ENCODE data around the gene PTPRE.

PTPRE gene

DNA sequence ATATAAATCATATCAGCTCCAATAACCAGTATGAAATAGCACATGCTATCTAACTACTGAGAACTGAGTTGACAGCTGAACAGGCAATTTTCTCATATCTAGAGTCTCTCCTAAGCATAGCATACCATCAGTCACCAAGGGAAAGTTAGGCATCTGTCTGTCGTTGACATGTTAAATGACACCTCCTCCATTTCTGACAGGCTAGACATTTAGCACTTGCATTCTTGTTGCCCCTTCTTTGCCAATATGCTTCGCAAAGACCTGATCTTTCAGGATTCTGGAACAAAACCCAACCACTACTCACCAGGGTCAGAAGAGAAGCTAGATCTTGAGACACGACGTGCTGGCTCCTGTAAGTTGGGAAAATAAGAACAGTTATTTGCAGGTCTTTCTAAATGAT lies 209.3 kb downstream of the PTPRE start:
- TF ChIP-seq, protein P1, sequence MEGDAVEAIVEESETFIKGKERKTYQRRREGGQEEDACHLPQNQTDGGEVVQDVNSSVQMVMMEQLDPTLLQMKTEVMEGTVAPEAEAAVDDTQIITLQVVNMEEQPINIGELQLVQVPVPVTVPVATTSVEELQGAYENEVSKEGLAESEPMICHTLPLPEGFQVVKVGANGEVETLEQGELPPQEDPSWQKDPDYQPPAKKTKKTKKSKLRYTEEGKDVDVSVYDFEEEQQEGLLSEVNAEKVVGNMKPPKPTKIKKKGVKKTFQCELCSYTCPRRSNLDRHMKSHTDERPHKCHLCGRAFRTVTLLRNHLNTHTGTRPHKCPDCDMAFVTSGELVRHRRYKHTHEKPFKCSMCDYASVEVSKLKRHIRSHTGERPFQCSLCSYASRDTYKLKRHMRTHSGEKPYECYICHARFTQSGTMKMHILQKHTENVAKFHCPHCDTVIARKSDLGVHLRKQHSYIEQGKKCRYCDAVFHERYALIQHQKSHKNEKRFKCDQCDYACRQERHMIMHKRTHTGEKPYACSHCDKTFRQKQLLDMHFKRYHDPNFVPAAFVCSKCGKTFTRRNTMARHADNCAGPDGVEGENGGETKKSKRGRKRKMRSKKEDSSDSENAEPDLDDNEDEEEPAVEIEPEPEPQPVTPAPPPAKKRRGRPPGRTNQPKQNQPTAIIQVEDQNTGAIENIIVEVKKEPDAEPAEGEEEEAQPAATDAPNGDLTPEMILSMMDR (IDR thresholded peaks at IDR 0.05; ENCODE audit: low read depth, low read length, poor library complexity, severe bottlenecking): no peak
- TF ChIP-seq EZH2phosphoT487 (IDR thresholded peaks at IDR 0.05; ENCODE audit: borderline replicate concordance, low read length): no peak
- peaks cover 27% of the 10 kb centered on the region; the same call in 1 of the 2 replicates for H4K20me1 ChIP-seq (ENCODE audit: control insufficient read depth, insufficient read depth, low read depth, low read length)

DNA sequence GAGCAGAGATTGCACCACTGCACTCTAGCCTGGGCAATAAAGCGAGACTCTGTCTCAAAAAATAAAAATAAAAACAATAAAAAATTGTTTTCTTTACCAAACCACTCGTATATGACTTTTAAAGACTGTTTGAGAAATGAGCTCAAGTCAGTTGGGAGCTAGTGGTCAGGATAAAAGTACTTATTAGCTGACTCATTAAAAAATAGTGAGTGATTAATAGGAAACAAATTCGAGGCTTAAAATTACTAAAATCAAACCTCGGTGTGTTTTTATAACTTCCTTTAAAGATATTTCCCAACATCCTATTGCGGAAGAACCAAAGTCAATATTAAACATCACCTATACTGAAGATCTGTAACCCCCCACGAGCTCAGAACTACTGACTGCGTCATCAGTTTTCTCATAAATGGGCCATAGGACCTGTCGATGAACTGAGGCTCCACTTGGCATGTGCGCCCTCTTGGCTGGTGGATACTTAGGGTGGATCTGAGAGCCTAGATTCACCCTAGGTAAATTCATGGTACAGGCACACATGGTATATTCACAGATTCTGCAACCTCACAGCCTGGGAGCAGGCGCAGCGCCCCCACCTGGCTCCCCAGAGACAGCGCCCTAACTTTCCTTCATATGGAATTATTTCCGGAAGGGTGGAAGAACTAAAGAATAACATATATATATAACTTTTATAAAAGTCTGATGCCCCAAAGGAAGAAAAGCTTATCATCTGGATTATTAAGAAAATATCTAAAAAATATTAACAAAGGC lies 210.1 kb downstream of the PTPRE start:
- Histone ChIP-seq H3K36me3 (ENCODE audit: control insufficient read depth, low read length) (peaks cover 95% of the 10 kb centered on the region), H3K27me3 (ENCODE audit: control insufficient read depth, low read length) (no peaks in the 10 kb centered on the region), H3F3A (ENCODE audit: control insufficient read depth, insufficient read depth) (0 out of 2 replicates have a peak, but pooled peaks cover 3% of the 10 kb centered on the region), H3K4me2 (ENCODE audit: low read length) (no peak overlapping the region), H3K9me3 (ENCODE audit: control insufficient read depth, insufficient read depth, low read length) (no peaks in the 10 kb centered on the region), H3K4me1 (ENCODE audit: control insufficient read depth, low read length) (no peaks in the 10 kb centered on the region), H4K20me1 (ENCODE audit: control insufficient read depth, insufficient read depth, low read depth, low read length) (peaks cover 27% of the 10 kb centered on the region; the same call in 1 of the 2 replicates), H3K27ac (ENCODE audit: low read depth, low read length) (no peak overlapping the region), H3K4me3 (ENCODE audit: low read length) (no peak overlapping the region), H3K9me2 (replicated peaks; ENCODE audit: control insufficient read depth, low read length) (no peaks in the 10 kb centered on the region), H3K79me2 (ENCODE audit: control insufficient read depth, low read length) (peaks cover 84% of the 10 kb centered on the region)
- TF ChIP-seq, protein P1 (IDR thresholded peaks at IDR 0.05; ENCODE audit: low read depth, low read length, poor library complexity, severe bottlenecking): peak; percentile 36
- TF ChIP-seq EZH2phosphoT487 (IDR thresholded peaks at IDR 0.05; ENCODE audit: borderline replicate concordance, low read length): no peak

More for the DNA sequence above, 209.3 kb downstream of the PTPRE start:
- Histone ChIP-seq H3K27ac (ENCODE audit: low read depth, low read length) (no peak overlapping the region), H3K4me1 (ENCODE audit: control insufficient read depth, low read length) (no peaks in the 10 kb centered on the region), H3F3A (ENCODE audit: control insufficient read depth, insufficient read depth) (0 out of 2 replicates have a peak, but pooled peaks cover 3% of the 10 kb centered on the region), H3K9me3 (ENCODE audit: control insufficient read depth, insufficient read depth, low read length) (no peaks in the 10 kb centered on the region), H3K4me3 (ENCODE audit: low read length) (no peak overlapping the region), H3K9me2 (replicated peaks; ENCODE audit: control insufficient read depth, low read length) (no peaks in the 10 kb centered on the region), H3K79me2 (ENCODE audit: control insufficient read depth, low read length) (peaks cover 78% of the 10 kb centered on the region), H3K36me3 (ENCODE audit: control insufficient read depth, low read length) (peaks cover 98% of the 10 kb centered on the region), H3K4me2 (ENCODE audit: low read length) (no peak overlapping the region), H3K27me3 (ENCODE audit: control insufficient read depth, low read length) (no peaks in the 10 kb centered on the region)

DNA sequence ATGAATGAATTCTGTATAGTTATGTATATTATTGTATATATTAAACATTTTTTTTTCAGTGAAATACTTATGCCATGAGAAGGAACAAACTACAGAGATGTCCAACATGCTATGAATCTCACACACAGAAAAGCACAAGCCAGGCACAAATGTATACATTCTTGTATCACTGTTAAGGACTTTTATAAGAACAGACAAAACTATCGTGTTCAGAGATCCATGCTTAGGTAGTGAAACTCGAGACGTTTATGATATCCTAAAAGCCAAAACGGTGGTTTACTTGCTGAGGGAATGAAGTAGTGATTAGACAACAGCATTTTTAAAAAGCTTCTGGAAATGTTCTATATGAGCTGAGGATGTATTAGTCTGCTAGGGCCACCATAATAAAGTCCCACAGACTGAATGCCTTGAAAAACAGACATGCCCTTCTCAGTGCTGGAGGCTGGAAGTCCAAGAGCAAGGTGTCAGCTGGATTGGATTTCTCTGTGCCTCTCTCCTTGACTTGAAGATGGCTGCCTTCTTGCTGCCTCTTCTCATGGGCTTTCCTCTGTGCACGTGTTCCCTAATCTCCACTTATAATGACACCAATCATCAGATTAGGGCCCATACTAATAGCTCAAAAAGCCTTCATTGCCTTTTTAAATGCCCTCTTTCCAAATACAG lies 215.0 kb downstream of the PTPRE start:
- no peak overlapping the region for H3K4me3 ChIP-seq (ENCODE audit: low read length)
- peaks cover 92% of the 10 kb centered on the region for H3K79me2 ChIP-seq (ENCODE audit: control insufficient read depth, low read length)
- H3K4me1 ChIP-seq (ENCODE audit: control insufficient read depth, low read length): peaks cover 28% of the 10 kb centered on the region
- no peaks in the 10 kb centered on the region for H3K9me3 ChIP-seq (ENCODE audit: control insufficient read depth, insufficient read depth, low read length)
- H3K27ac ChIP-seq (ENCODE audit: low read depth, low read length): no peak overlapping the region
- no peaks in the 10 kb centered on the region for H3K9me2 ChIP-seq (replicated peaks; ENCODE audit: control insufficient read depth, low read length)
- H3K36me3 ChIP-seq (ENCODE audit: control insufficient read depth, low read length): peaks cover 87% of the 10 kb centered on the region
- H3F3A ChIP-seq (ENCODE audit: control insufficient read depth, insufficient read depth): 0 out of 2 replicates have a peak, but pooled peaks cover 3% of the 10 kb centered on the region
- no peak for TF ChIP-seq EZH2phosphoT487 (IDR thresholded peaks at IDR 0.05; ENCODE audit: borderline replicate concordance, low read length)
- TF ChIP-seq, protein P1 (IDR thresholded peaks at IDR 0.05; ENCODE audit: low read depth, low read length, poor library complexity, severe bottlenecking): no peak
- H3K27me3 ChIP-seq (ENCODE audit: control insufficient read depth, low read length): no peaks in the 10 kb centered on the region
- peaks cover 52% of the 10 kb centered on the region for H4K20me1 ChIP-seq (ENCODE audit: control insufficient read depth, insufficient read depth, low read depth, low read length)
- peak overlapping the region; percentile 99; the same call in 1 of the 2 replicates for H3K4me2 ChIP-seq (ENCODE audit: low read length)
